HG03457 (cell line): ENCODE data around the gene VOPP1.
A peak's percentile ranks its signal among the peaks of the same experiment; 100 is the strongest.

ENCODE experiments used
- ATAC-seq: cut with Tn5 transposase; IDR thresholded peaks from one replicate; pipeline ENCODE4 v1.9.1; 2021; ENCODE audit warnings: moderate number of reproducible peaks; ENCODE audit not compliant: unreplicated experiment

Gene VOPP1

DNA sequence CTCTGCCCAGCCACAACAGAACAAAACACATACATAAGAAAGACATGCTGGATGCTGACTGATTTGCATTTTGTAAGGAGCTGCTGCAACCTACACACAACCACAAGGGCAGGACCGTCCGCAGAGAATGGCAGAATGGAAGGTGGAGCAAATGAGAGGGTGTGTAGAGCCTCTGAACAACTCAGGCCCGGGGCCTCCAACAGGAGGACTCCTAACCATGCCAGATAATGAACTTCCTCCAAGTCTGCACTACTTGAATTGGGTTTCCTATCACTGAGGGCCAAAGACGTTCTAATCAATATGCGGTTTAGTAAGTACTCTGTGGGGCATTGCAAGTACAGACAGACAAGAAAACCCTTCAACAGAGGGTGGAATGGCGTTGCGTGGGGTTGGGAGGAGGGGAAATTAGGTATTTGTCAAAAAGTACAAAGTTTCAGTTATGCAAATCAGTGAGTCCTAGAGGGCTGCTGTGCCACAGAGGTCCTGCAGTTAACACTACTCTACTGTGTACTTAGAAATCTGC, 14.6 kb downstream of the VOPP1 start:
- ATAC-seq = peak; percentile 73

DNA sequence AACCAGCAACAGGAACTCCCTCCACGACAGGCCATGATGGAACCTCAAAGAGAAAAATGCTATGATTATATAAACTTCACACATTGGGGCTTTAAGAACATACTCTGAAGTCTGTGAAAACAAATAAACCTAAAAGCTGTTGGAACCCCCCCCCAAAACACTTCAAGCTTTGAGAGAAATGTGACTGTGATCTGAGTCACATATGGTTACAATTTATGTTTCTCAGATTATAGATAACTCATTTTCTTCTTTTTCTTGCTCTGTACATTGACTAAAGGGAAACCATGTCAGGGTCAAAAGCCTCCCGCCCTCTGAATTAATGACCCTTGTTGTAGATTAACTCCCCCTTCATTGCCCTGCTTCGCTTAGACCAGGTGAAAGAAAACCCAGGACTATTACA, 15.8 kb downstream of the VOPP1 start:
- no peak for ATAC-seq

DNA sequence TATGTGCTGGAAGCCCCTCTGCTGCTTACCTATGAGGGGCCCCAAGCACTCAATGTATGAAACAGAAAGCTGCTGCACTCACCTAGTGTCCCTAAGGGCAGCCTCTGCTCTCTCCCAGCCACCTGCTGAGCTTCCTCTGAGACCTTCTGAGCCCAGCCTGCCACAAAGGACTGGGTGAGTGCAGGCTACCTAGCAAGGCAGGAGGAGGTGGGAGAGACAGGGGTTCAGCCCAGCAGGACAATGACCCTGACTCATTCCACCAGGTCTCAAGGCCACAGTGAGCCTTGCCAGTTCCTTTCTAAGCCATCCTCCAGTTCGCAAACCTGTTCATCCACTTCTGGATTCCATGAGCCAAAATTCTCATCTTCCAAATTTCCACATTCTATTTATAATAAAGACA, 16.3 kb downstream of the VOPP1 start:
- no peak for ATAC-seq

DNA sequence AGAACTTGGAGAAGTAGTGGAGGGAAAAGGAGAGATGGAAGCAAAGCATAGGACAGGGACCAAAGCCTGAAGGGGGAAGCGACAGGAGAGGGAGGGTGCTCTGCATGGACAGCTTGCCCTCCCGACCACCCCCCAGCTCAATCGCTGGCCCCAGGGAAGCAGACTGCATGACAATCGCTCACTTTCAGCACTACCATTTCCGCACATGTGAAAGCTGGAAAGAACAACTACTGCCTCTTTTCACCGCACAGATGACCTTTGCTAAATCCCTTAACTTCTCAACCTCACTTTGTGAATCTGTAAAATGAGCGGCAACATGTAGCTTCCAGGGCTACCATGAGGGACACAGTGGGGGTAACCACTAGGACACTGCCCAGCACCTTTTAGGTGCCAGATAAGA, 17.1 kb downstream of the VOPP1 start:
- no peak for ATAC-seq

DNA sequence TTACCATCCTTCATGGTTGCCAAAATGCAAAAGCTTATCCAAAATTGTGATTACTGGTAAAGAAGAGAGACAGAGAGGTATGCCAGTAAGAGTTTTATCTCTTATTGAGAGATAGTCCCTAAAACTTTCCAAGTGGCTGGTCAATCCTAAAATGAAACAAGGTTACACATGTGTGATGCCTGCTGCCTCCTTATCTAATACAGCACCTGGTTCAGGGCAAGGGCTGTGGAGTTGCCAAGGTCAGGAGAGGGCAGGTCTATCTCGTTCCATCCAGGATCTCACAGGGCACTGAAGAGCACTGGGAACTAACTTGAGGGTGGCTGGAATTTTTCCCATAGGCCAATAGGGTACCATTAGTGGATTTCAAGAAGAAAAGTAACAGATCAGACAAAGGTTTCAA, 18.3 kb downstream of the VOPP1 start:
- no peak for ATAC-seq

DNA sequence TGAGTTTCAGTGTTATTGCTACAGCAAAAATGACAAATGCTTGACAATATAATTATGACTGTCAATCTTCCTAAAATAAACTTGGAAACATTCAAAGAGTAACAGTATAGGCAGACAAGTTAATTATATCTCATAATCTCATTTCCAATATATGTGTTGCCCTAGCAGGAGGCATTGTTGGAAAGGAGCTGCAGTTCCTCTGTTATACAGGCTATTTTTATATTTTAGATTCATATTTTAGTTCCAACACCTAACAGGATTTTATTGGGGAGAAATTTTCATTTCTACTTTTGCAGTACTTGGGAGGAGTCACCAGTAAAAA, 19.3 kb downstream of the VOPP1 start:
- ATAC-seq = no peak

DNA sequence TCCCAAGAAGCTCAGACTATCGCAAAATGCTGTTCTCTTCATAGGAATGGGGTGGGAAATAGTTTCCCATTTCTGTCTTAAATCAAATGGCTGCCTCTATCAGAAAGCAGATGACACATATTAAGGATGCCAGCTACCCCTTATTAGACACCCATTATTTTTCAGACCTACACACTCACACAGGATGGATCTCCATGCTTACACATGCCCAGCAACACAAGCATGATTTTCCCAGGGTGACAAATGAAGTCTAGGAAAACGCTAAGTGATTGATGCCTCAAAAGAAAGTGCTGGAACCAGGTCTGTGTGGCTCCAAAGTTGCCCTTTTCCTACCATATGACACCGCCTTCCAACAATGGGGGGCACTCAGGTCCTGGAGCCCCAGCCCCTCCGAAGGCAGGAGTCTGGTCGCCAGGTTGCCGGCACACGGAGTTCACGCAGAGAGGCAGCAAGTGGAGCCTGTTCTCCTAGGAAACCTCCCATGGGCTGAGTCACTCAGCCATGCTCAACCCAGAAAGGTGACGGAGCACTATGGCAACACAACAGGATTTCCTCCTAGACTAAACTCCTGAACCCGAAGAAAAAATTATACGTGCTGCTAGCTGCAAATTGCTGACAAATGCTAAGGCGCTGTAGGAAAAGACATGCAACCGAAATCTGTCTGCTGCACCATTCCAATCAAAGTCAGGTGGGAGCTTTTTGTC, 19.8 kb downstream of the VOPP1 start:
- no peak for ATAC-seq

DNA sequence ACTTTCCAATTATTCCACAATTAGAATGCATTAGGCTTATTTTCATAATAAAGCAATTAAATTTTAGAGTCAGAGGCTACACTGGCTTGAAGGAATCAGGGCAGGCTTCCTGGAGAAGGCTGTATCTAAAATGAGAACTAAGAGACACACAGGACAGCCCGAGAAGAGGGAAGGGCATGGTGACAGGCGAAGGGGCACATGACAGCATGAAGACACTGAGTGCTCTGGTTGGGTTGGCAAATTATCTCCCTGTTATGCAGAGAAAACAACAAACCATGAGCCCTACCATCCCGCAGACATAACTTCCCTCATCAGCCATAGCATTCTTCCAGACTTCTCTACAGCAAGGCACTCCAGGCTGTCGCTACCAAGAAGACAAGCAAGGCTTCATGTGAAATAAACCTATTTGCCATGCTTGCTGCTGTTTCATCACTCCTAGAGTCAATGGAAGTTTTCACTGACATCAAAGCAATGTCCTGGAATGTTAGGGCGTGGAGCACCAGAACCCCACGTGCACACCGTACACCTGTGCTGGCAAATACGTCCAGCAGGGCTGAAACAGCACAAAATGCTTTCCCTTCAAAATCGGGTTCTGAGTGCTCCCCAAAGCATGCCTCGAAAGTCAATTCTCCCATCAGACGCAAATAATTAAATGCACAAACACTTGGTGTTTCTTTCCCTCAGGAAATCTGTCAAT, 21.3 kb downstream of the VOPP1 start:
- no peak for ATAC-seq

DNA sequence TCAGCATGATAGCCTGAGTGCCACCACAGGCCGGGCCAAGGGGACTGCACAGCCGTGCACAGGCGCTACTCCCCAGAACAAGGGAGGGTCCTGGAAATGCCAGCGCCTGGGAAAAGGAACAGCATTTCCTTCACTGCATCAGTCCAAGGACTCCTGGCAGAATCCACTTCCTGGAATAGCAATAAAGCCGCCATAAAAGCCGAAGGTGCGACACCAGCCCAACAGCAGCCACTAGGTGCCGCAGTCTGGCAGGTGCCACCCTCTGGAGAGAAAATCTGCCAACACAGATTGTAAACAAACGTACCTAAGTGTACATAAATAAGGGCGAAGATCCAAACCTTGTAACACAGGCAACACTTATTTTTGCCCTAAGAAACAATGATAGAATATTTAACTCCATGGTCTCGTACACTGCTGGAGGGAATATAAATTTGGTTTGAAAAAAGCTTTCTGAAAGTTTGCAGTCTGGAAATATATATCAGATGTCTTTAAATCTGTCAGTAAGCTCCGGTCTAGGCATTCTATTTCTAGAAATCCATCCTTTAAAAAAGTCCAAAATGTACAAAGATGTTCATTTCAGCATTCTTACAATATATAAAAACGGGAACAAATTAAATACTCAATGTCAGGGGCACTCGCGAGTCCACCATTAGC, 22.2 kb downstream of the VOPP1 start:
- no peak for ATAC-seq

DNA sequence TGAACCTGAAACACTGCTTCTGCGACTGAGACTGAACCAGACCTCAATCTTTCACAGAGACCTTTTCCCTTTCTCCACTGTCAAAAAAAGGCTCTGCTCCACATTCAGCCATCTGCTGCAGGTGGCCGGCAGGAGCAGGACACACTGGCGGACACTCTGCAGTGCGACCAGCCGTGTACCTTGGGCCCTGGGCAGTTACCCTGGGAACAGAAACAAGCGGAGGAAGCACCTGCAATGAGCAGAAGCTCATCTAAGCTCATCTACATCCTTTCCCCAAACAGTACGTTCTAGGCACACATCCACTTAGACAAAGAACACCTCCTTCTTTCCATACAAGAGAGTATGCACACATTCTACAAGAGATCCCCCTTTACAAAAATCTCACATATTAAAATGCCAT, 22.8 kb downstream of the VOPP1 start:
- ATAC-seq = no peak

DNA sequence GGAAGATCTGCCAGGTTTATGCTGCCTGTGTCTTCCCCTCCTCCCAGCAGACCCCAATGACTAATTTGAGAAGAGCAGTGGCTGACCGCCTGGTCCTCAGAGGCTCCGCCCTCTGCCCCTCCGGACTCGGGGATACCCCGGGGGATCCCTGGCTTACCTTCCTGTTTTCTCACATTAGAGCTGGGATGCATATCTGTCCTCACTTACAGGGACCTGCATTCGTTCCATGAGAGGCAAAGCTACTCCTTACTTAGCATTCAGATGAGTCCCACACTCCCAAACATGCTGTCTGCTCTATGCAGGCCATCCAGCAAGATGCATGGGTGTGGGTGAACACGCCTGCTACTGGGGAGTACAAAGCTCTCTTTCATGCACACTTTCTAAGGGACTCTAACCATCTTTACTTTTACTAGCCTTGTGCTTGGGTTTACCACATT, 24.0 kb downstream of the VOPP1 start:
- peak; percentile 34 for ATAC-seq

DNA sequence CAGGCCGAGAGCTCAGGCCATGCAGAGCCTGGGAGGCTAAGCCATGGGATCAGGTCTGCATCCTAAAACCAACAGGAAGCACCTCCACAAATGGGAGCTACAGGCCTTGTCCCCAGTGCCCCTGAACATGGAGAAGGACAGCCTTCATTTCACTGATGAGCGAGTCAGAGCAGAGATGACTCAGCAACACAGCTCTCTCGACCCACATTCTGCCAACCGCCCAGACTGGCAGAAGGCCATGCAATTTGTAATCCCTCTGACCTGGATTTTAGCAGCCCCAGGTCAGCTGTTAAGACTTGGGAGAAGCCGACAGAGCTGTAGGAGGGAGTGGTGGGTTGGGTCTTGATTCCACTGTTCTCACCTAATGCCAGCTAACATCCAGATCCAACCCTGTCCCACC, 25.5 kb downstream of the VOPP1 start:
- peak; percentile 39 for ATAC-seq

DNA sequence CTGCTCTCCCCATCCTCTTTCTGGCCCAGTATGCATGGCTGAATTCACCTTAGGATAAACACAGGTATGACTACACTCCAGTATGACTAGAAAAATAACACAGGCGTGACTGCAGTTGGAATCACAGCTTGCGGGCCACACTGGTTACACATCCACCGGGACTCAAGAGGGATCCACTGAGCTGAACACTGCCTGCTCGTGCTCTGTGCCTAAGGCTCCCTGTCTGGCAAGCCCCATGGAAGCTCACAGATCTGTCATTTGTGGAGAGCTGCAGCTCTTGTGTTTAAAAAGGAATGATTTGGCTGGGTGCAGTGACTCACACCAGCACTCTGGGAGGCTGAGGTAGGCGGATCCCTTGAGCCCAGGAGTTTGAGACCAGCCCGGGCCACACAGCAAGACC, 26.8 kb downstream of the VOPP1 start:
- ATAC-seq = no peak

DNA sequence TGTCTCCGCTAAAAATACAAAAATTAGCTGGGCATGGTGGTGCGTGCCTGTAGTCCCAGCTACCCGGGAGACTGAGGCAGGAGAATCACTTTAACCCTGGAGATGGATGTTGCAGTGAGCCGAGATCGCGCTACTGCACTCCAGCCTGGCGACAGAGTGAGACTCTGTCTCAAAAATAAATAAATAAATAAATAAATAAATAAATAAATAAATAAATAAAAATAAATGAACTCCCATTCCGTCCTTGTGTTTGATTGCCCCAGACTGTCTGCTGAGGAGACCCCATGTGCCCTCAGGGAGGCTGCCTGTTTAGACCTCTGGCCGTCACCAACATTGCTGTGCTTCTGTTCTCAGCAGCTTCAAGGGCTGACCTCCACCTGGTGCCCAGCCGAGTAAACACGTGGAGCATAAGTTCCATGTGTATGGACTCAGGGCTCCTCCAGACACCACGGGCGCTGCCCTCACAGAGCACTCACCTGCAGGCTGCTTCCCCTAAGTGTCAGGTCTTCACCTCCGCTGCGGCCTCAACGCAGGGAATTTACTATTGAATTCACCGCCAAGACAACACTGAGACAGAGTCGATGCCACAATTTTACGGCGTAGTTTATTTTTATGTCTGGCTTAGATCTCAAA, 32.0 kb downstream of the VOPP1 start:
- ATAC-seq = no peak

DNA sequence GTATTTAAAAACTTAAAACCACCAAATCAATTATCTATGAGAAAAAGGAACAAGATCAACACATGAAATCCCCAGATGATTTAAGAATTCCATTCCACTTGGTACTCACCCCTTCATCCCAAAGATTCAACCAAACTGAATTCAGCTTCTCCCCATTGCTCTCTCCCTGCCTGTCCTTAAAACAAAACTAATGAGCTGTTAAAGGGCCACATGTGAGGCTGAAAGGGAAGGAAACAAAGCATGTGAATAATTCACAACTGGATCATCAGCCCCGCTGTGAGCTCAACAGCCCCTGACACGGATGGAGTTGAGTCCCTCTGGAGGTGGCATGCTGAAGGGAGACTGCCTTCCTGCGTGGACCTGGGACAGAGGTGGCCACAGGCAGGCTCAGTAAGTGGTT, 32.9 kb downstream of the VOPP1 start:
- ATAC-seq = no peak

DNA sequence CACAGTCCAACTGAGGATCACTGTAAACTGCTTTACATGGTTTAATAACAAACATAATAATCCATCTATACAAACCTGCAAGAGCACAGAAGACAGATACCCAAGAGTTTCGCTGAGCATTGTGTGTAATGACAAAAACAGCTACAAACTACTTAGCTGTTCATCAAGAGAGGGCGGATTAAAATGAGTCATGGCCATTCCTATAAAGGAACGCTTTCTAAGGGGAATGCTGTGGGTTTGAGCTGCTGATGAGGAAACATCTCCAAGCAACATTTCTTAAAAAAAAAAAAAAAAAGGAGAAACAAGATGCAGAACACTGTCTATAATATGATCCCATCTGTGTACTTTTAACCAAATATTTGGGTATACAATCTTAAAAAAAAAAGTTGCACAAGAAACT, 33.8 kb downstream of the VOPP1 start:
- no peak for ATAC-seq

DNA sequence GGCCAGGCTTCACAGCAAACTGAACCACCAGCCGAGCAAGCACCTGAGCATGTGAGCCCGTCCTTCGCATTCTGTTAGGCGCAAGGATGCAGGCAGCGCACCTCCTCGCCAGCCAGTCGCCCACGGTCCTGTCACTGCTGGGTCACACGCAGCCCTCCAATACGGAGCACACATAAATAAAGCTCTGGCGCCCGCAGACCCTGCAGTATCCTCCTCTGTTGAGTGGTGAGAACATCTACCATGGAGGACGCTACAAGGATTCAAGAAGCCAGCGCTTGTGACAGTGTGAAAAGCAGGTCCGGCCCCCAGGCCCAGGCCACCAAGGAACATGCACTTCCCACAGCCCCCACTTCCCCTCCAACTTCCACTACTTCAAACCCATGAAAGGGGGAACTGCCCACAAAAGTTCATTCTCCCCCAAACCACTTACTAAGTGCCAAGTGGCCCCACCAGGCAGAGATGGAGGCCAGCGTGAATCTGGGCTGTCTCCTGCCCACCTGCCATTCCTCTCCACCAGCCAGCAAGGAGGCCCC, 34.8 kb downstream of the VOPP1 start:
- no peak for ATAC-seq

DNA sequence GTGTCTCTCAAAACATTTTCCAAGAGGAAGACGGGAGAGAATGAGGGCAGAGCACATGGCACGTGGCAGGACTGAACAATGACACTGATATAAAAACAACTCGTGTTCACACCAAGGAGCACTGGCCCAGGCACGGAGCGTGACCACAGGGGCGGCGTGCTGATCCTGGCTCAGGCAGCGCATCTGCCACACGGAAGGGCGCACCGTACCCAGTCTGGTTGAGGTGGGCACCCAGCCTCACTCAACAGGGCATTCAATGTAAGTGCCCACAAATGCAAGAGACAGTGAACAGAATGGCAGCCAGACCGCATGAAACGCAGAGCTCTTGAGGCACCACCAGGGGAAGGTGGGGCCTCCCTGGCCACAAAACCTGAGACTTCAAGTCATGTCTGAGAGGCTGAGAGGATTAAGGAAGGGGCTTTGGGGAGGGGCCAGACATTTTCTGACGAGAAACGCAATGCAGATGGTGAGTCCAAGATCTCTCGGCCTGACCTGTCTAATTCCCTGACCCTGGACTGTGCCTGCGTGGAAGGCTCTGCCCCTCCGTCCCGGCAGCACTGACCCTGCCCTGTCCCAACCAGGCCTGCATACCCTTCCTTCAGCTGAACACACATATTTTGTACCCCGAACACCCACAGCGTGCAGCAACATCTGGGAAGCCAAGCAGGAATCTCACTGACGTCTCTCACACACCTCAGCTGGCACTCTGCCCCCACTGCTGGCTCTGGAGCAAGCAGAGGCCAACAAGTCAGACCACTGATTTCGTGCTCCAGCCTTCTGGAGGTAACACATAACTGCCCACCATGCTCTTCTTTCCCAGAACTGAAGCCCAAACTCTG, 35.5 kb downstream of the VOPP1 start:
- ATAC-seq = no peak

DNA sequence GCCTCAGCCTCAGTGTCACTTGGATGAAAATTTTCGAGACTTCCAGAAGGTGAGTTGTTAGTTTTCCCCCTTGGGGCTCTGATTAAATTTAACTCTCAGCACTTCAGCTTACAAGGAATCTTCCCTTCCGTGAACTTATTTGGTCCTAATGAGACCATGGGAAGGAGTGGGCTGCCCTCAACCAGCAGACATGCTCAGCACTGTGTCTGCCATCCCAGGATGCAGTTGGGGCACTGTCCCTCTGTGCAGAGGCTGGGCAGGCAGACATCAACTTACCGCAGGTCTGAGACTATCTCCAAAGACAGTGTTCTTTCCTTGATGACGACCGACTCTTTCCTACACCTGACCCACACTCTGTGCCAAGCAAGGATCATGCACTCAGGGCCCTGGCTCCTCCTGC, 36.7 kb downstream of the VOPP1 start:
- ATAC-seq = no peak

DNA sequence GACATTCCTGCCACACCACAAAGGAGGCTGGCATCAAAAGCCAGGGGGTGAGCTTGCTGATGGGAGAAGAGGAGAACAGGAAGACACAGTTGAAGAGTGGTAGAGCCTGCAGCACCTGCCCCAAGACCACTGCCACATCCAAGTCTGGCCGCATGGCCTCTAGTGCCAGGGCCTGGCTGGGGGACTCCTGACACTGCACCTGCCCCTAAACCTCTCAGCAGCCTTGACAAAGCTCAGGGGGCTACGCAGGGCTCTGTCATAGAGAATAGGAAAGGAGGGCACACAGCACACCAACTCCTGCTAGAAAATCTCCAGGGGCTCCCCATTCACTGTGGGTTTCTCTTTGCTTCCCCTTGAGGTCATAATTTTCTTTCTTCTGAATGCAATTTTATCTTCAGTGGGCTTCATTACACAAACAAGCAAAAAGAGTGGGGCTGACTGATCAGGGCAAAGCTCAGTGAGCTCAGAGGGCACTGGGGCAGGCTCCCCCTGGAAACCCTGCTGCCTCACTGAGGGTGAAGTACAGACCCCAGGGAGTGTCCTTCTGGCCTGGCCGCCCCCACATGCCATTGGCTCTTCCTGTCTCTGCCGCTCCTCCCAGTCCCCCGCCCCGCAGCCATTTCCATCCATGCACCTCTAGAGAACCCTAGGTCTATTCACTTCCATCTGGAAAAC, 37.2 kb downstream of the VOPP1 start:
- no peak for ATAC-seq
